Mesodermal cell (in vitro differentiated cells): Measurements from ENCODE around the gene EBNA1BP2.
A peak's percentile ranks its signal among the peaks of the same experiment; 100 is the strongest.

Source experiments
- H3K27ac ChIP-seq: 2 replicates; pipeline ENCODE4 v1.7.0; 2013; ENCODE audit warnings: mild to moderate bottlenecking, low read depth, low read length, moderate library complexity; ENCODE audit not compliant: severe bottlenecking
- H3K36me3 ChIP-seq: 2 replicates; pipeline ENCODE4 v1.7.1; 2013; ENCODE audit warnings: mild to moderate bottlenecking, low read length, moderate library complexity; ENCODE audit not compliant: control insufficient read depth, insufficient read depth
- H3K4me1 ChIP-seq: one replicate; pipeline ENCODE4 v1.7.1; 2013; ENCODE audit warnings: mild to moderate bottlenecking, low read length; ENCODE audit not compliant: insufficient read depth, control insufficient read depth, poor library complexity, severe bottlenecking
- H3K4me3 ChIP-seq: 2 replicates; pipeline ENCODE4 v1.7.0; 2013; ENCODE audit warnings: low read length, control low read depth, mild to moderate bottlenecking; ENCODE audit not compliant: insufficient read depth, poor library complexity, severe bottlenecking; ENCODE audit errors: extremely low read depth
- H3K9me3 ChIP-seq: 2 replicates; pipeline ENCODE4 v1.7.1; 2013; ENCODE audit warnings: mild to moderate bottlenecking, low read length, moderate library complexity; ENCODE audit not compliant: control insufficient read depth
- WGBS, 2 experiments: methylation state at CpG; one replicate each; pipeline ENCODE4 v1.1.5; 2013; ENCODE audit warnings: missing lambda C conversion rate in 2 of 2; ENCODE audit not compliant: insufficient coverage in 2 of 2; 5-methylcytosine and 5-hydroxymethylcytosine counted together

Gene EBNA1BP2

DNA sequence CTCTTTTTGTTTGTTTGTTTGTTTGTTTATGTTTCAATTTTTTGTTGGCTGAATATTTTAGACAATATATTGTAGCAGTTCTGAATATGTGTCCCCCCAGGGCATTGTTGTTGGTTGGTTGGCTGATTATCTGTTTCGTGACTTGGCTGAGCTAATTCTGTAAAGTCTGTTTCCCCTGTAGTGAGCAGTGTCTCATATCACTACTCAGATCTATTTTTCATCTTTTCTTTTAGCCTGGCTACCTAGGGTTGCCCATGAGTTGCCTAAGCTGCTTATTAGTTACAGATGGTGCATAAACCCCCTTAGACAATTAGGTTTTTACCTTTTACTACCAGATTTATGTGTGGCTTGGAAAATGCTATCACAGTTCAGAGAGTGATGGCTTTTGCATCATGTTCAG lies 32.3 kb upstream of the EBNA1BP2 start:
- no peaks in the 10 kb centered on the region for H3K36me3 ChIP-seq
- WGBS, 2 experiments = no CpG with 5 or more reads among the region's 1 CpG
- no peak overlapping the region for H3K27ac ChIP-seq
- H3K9me3 ChIP-seq = peaks cover 22% of the 10 kb centered on the region
- peaks cover 34% of the 10 kb centered on the region for H3K4me1 ChIP-seq
- H3K4me3 ChIP-seq = no peak overlapping the region

GRCh38 chr1:43203859-43204258 lies 31.8 kb upstream of the EBNA1BP2 start:
- no peak overlapping the region for H3K27ac ChIP-seq
- H3K4me3 ChIP-seq = no peak overlapping the region
- peaks cover 16% of the 10 kb centered on the region for H3K9me3 ChIP-seq
- no CpG with 5 or more reads among the region's 3 CpGs for WGBS, 2 experiments
- peaks cover 34% of the 10 kb centered on the region for H3K4me1 ChIP-seq
- no peaks in the 10 kb centered on the region for H3K36me3 ChIP-seq

DNA sequence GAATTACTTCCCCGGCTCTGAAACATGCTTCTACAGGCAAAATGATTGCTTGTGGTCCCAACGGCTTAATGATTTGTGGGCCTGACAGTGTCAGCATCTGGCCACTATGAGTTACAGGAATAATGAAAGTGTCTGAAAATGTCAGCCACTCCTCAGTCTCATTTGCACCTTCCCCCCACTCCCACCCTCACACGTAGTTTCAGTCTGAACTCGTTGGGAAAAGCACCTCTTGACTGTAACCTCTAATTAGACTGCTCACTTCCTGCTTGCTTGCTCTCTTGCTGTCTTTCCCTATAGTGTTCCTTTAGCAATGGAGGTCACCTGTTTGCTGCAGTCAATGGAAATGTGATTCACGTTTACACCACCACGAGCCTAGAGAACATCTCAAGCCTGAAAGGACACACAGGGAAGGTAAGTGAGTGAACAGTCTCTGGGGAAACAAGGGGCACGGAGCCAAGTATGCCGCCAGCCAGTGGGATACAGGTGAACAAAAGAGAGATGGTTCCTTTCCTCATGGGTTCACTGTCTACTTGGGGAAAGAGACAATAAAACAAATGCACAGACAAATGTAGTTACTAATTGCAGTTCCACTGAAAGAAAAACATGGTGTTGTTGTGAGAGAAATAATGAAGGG lies 27.1 kb upstream of the EBNA1BP2 start:
- Histone ChIP-seq H3K36me3 (no peaks in the 10 kb centered on the region), H3K4me3 (no peak overlapping the region), H3K9me3 (peaks cover 15% of the 10 kb centered on the region), H3K4me1 (peaks cover under 1% of the 10 kb centered on the region), H3K27ac (no peak overlapping the region)
- WGBS, 2 experiments = 88% methylated on average over 8 of the region's 8 CpGs

- Histone ChIP-seq H3K27ac (no peak overlapping the region), H3K4me3 (no peak overlapping the region), H3K9me3 (peaks cover 10% of the 10 kb centered on the region), H3K36me3 (no peaks in the 10 kb centered on the region), H3K4me1 (no peaks in the 10 kb centered on the region)
- WGBS, 2 experiments = 95 to 100% methylated on average over 1 to 2 of the region's 7 CpGs
Observed at GRCh38 chr1:43197343-43198127, 25.4 kb upstream of the EBNA1BP2 start.

GRCh38 chr1:43194509-43194908 lies 22.4 kb upstream of the EBNA1BP2 start:
- Histone ChIP-seq H3K36me3 (no peaks in the 10 kb centered on the region), H3K27ac (no peak overlapping the region), H3K9me3 (peaks cover 17% of the 10 kb centered on the region), H3K4me1 (no peaks in the 10 kb centered on the region), H3K4me3 (no peak overlapping the region)

- WGBS, 2 experiments = no CpG with 5 or more reads among the region's 1 CpG
Observed at GRCh38 chr1:43188106-43188505, 16.0 kb upstream of the EBNA1BP2 start.

DNA sequence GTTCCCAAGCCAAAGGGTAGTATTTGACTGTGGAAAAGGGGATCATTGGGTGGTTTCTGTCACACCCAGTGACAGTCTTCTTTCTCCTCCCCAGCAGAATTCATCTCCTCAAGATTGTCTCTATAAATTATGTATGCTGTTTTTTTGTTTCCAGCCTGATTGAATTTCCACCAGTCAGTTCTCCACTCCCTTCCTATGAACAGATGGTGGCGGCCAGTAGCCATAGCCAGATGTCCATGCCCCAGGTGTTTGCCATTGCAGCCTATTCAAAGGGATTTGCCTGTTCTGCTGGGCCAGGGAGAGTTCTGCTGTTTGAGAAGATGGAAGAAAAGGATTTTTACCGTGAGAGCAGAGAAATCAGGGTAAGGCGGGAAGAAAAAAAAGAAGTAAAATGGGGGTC lies 12.9 kb upstream of the EBNA1BP2 start:
- no peak overlapping the region for H3K27ac ChIP-seq
- no peaks in the 10 kb centered on the region for H3K4me1 ChIP-seq
- no peak overlapping the region for H3K4me3 ChIP-seq
- H3K36me3 ChIP-seq = no peaks in the 10 kb centered on the region
- WGBS, 2 experiments = 90 to 100% methylated on average over 2 to 3 of the region's 3 CpGs
- peaks cover 5% of the 10 kb centered on the region for H3K9me3 ChIP-seq

More at GRCh38 chr1:43188106-43188505, 16.0 kb upstream of the EBNA1BP2 start:
- Histone ChIP-seq H3K4me3 (no peak overlapping the region), H3K9me3 (peaks cover 12% of the 10 kb centered on the region), H3K27ac (no peak overlapping the region), H3K36me3 (no peaks in the 10 kb centered on the region), H3K4me1 (no peaks in the 10 kb centered on the region)

- Histone ChIP-seq H3K36me3 (no peaks in the 10 kb centered on the region), H3K4me1 (no peaks in the 10 kb centered on the region), H3K27ac (no peak overlapping the region), H3K4me3 (no peak overlapping the region), H3K9me3 (no peaks in the 10 kb centered on the region)
- 100% methylated on average over 2 of the region's 3 CpGs for WGBS, 2 experiments
Observed at GRCh38 chr1:43184388-43184787, 12.3 kb upstream of the EBNA1BP2 start.

- H3K27ac ChIP-seq = no peak overlapping the region
- 41 to 50% methylated on average over 2 to 4 of the region's 4 CpGs for WGBS, 2 experiments
- H3K9me3 ChIP-seq = peaks cover 4% of the 10 kb centered on the region
- no peak overlapping the region for H3K4me3 ChIP-seq
- no peaks in the 10 kb centered on the region for H3K36me3 ChIP-seq
- H3K4me1 ChIP-seq = no peaks in the 10 kb centered on the region
Observed at GRCh38 chr1:43177691-43178090, 5.6 kb upstream of the EBNA1BP2 start.

GRCh38 chr1:43174873-43175272 lies 2.8 kb upstream of the EBNA1BP2 start:
- H3K27ac ChIP-seq = no peak overlapping the region
- H3K9me3 ChIP-seq = peaks cover 5% of the 10 kb centered on the region
- peaks cover 11% of the 10 kb centered on the region for H3K36me3 ChIP-seq
- WGBS, 2 experiments = no CpG with 5 or more reads among the region's 2 CpGs
- H3K4me3 ChIP-seq = no peak overlapping the region
- H3K4me1 ChIP-seq = peaks cover 4% of the 10 kb centered on the region

DNA sequence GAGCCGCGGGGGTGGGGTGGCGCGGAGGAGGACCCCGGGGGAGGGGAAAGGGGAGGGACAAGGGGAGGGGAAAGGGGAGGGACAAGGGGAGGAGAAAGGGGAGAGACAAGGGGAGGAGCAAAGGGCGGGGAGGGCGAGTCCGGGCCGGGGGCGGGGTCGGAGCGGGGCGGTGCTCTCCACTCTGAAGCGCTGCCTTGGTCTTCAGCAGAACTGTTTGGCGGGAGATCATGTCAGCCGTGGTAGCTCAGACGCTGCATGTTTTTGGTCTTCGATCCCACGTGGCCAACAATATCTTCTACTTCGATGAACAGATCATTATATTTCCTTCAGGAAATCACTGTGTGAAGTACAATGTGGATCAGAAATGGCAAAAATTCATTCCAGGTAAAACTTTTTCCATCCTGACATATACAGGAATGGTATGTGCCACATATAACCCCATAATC lies 460 bp upstream of the EBNA1BP2 start:
- peak overlapping the region; percentile 86 for H3K4me3 ChIP-seq
- WGBS, 2 experiments = 1 to 2% methylated on average over 9 to 11 of the region's 20 CpGs
- H3K4me1 ChIP-seq = peaks cover 4% of the 10 kb centered on the region
- peaks cover 5% of the 10 kb centered on the region for H3K9me3 ChIP-seq
- H3K36me3 ChIP-seq = peaks cover 34% of the 10 kb centered on the region
- peak overlapping the region; percentile 86 for H3K27ac ChIP-seq
